SU-DHL-6 (cell line): ENCODE data around the gene ADCY7.

Experiments used
- H2AFZ ChIP-seq: fragments of 200-600 bp; sonication (generic); 2 replicates; pipeline ENCODE4 v1.6.1; 2014; ENCODE audit warnings: low read depth, mild to moderate bottlenecking, moderate library complexity, mixed read lengths, antibody characterized with exemption, low read length; ENCODE audit not compliant: severe bottlenecking
- H3F3A ChIP-seq: fragments of 200-600 bp; shearing (Covaris generic); 2 replicates; pipeline ENCODE4 v1.6.0; 2016; ENCODE audit warnings: antibody characterized with exemption, mild to moderate bottlenecking; ENCODE audit not compliant: insufficient read depth
- H3K27ac ChIP-seq: fragments of 200-600 bp; sonication (generic); 2 replicates; pipeline ENCODE4 v1.5.1; 2016; ENCODE audit warnings: low read depth, mild to moderate bottlenecking, low read length, moderate library complexity, mixed read lengths
- H3K27me3 ChIP-seq: fragments of 200-600 bp; sonication (generic), shearing (Covaris generic); 2 replicates; pipeline ENCODE4 v1.6.0; 2014; ENCODE audit warnings: mild to moderate bottlenecking, low read length
- H3K36me3 ChIP-seq: fragments of 200-600 bp; sonication (generic); 2 replicates; pipeline ENCODE4 v1.6.1; 2014; ENCODE audit warnings: mild to moderate bottlenecking, low read length, mixed read lengths
- H3K4me2 ChIP-seq: fragments of 300-600, 200-600 bp; shearing (Covaris generic), sonication (generic); 2 replicates; pipeline ENCODE4 v1.6.0; 2014; ENCODE audit warnings: low read length, low read depth, mild to moderate bottlenecking; ENCODE audit not compliant: poor library complexity, severe bottlenecking
- H3K4me3 ChIP-seq: fragments of 200-600 bp; sonication (generic); 2 replicates; pipeline ENCODE4 v1.5.1; 2014; ENCODE audit warnings: antibody characterized with exemption, low read length, mild to moderate bottlenecking, mixed read lengths; ENCODE audit not compliant: insufficient read depth, poor library complexity, severe bottlenecking
- H3K79me2 ChIP-seq: fragments of 200-600 bp; sonication (generic); 2 replicates; pipeline ENCODE4 v1.6.1; 2014; ENCODE audit warnings: mild to moderate bottlenecking, low read length, moderate library complexity; ENCODE audit not compliant: insufficient read depth
- H3K9ac ChIP-seq: fragments of 200-600 bp; sonication (generic); 2 replicates; pipeline ENCODE4 v1.7.0; 2014; ENCODE audit warnings: mild to moderate bottlenecking, low read length
- H3K9me2 ChIP-seq: fragments of 200-600 bp; sonication (generic); replicated peaks from 2 replicates; pipeline ENCODE4 v1.6.1; 2014; ENCODE audit warnings: low read length; ENCODE audit not compliant: insufficient read depth
- H3K9me3 ChIP-seq: fragments of 200-600 bp; sonication (generic); 2 replicates; pipeline ENCODE4 v1.6.1; 2014; ENCODE audit warnings: low read length, mixed read lengths; ENCODE audit not compliant: insufficient read depth
- H4K20me1 ChIP-seq: fragments of 200-600 bp; sonication (generic); 2 replicates; pipeline ENCODE4 v1.6.1; 2014; ENCODE audit warnings: low read depth, mild to moderate bottlenecking, antibody characterized with exemption, low read length, moderate library complexity, mixed read lengths
- CTCF ChIP-seq: fragments of 200-600 bp; sonication (generic); IDR thresholded peaks from one replicate; pipeline ENCODE4 v1.5.1; 2017; ENCODE audit warnings: antibody characterized with exemption, mild to moderate bottlenecking, low read length, moderate library complexity; ENCODE audit not compliant: insufficient read depth, poor library complexity, severe bottlenecking
- EZH2phosphoT487 ChIP-seq: fragments of 200-600 bp; sonication (generic), shearing (Covaris generic); conservative IDR thresholded peaks from 2 replicates; pipeline ENCODE4 v1.6.1; 2018; ENCODE audit warnings: mild to moderate bottlenecking, antibody characterized with exemption, low read length, moderate library complexity, mixed read lengths

Gene ADCY7

GRCh38 chr16:50253514-50253910 lies 12.8 kb upstream of the ADCY7 start:
- TF ChIP-seq EZH2phosphoT487: no peak
- TF ChIP-seq CTCF: no peak
- Histone ChIP-seq H2AFZ (no peak overlapping the region), H3K4me3 (no peak overlapping the region), H3K9me3 (no peaks in the 10 kb centered on the region), H3K36me3 (no peaks in the 10 kb centered on the region), H3F3A (no peaks in the 10 kb centered on the region), H3K27ac (no peak overlapping the region), H3K79me2 (no peaks in the 10 kb centered on the region), H3K27me3 (no peaks in the 10 kb centered on the region), H3K9ac (no peak overlapping the region), H3K4me2 (no peak overlapping the region), H4K20me1 (no peaks in the 10 kb centered on the region), H3K9me2 (no peaks in the 10 kb centered on the region)

GRCh38 chr16:50254072-50254471 lies 12.3 kb upstream of the ADCY7 start:
- Histone ChIP-seq H3K79me2 (no peaks in the 10 kb centered on the region), H3K4me2 (no peak overlapping the region), H3K27ac (no peak overlapping the region), H2AFZ (no peak overlapping the region), H3K9me3 (no peaks in the 10 kb centered on the region), H3K27me3 (no peaks in the 10 kb centered on the region), H3K4me3 (no peak overlapping the region), H3K9me2 (no peaks in the 10 kb centered on the region), H3F3A (no peaks in the 10 kb centered on the region), H3K9ac (no peak overlapping the region), H3K36me3 (no peaks in the 10 kb centered on the region), H4K20me1 (no peaks in the 10 kb centered on the region)
- no peak for TF ChIP-seq EZH2phosphoT487
- TF ChIP-seq CTCF: no peak

DNA sequence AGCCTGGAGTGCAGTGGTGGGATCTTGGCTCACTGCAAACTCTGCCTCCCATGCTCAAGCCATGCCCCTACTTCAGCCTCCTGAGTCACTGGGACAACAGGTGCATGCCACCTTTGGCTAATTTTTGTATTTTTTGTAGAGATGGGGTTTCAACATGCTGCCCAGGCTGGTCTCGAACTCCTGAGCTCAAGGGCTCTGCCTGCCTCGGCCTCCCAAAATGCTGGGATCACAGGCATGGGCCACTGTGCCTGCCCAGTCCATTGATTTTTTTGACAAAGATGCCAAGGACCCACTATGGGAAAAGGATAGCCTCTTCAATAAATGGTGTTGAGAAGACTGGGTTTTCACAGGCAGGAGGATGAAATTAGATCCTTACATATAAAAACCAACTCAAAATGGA lies 10.8 kb upstream of the ADCY7 start:
- H3K9me3 ChIP-seq: no peaks in the 10 kb centered on the region
- no peaks in the 10 kb centered on the region for H3F3A ChIP-seq
- H3K79me2 ChIP-seq: no peaks in the 10 kb centered on the region
- no peak overlapping the region for H2AFZ ChIP-seq
- no peak overlapping the region for H3K9ac ChIP-seq
- H3K27me3 ChIP-seq: no peaks in the 10 kb centered on the region
- H3K36me3 ChIP-seq: no peaks in the 10 kb centered on the region
- TF ChIP-seq CTCF (no peak), EZH2phosphoT487 (no peak)
- H3K27ac ChIP-seq: no peak overlapping the region
- no peak overlapping the region for H3K4me2 ChIP-seq
- H3K4me3 ChIP-seq: no peak overlapping the region
- no peaks in the 10 kb centered on the region for H3K9me2 ChIP-seq
- no peaks in the 10 kb centered on the region for H4K20me1 ChIP-seq

DNA sequence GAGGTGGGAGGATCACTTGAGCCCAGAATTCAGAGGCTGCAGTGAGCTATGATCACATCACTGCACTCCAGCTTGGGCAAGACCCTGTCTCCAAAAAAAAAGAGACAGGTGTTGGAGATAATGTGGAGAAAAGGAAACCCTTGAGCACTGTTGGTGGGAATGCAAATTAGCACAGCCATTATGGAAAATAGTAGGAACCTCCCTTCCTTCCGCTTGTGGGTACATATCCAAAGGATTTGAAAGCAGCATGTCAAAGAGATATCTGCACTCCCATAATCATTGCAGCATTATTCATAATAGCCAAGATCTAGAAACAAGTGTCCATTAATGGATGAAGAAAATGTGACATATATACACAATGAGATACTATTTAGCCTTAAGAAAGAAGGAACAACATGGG lies 9.7 kb upstream of the ADCY7 start:
- Histone ChIP-seq H3K9ac (no peak overlapping the region), H3K9me3 (no peaks in the 10 kb centered on the region), H3F3A (no peaks in the 10 kb centered on the region), H2AFZ (no peak overlapping the region), H3K36me3 (no peaks in the 10 kb centered on the region), H3K27ac (no peak overlapping the region), H3K4me2 (no peak overlapping the region), H4K20me1 (no peaks in the 10 kb centered on the region), H3K9me2 (no peaks in the 10 kb centered on the region), H3K4me3 (no peak overlapping the region), H3K79me2 (no peaks in the 10 kb centered on the region), H3K27me3 (no peaks in the 10 kb centered on the region)
- TF ChIP-seq CTCF: no peak
- no peak for TF ChIP-seq EZH2phosphoT487
